GM20431 (cell line): ENCODE measurements around the gene ANKLE2.
"Not testable (repeated sequence)": the region's sequence is repeated elsewhere in the genome, so short reads cannot be mapped to it uniquely, and the experiment has no call there.

Experiments used
- in situ Hi-C: fragments of 300-500 bp; cut with MseI, MboI; formaldehyde crosslinking; loops from one replicate; pipeline ENCODE4 v1.15.0; 2020; ENCODE audit warnings: low sequenced_read_pairs; ENCODE audit not compliant: unreplicated experiment

Gene ANKLE2

DNA sequence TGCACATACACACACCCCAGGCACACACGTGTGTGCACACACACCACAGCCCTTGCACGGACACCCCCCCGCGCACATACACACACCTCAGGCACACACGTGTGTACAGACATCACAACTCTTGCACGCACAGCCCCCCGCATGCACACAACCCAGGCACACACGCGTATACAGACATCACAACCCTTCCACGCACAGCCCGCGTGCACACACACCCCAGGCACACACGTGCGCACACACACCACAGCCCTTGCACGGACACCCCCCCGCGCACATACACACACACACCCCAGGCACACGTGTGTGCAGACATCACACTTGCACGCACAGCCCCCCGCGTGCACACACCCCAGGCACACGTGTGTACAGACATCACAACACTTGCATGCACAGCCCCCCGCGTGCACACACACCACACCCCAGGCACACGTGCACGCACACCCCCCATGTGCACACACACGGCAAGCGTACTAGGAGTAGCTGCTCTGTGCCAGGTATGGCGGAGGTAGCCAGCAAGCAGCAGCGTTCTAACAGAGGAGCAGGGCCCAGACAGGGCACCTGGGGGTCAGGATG lies 18.2 kb upstream of the ANKLE2 start:
- in situ Hi-C loops = no loop called here

DNA sequence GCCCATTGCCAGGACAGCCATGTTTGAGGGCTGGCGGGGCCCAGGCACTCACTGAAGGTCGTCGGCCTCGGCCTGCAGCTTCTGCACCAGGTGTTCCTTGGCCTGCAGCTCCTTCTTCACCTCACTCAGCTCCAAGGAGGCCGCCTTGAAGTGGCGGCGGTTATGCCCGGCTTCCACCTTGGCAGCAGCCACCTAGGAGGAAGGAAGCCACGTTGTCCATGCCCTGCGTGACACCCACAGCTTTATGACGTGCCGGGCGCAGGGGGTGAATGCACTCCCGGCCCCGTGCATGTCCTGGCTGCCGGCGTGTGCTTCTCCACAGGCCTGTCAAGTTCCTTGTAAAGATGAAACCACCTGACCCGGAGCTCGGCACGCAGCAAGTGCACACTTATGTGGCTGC lies 16.0 kb upstream of the ANKLE2 start:
- in situ Hi-C loops = no loop called here

DNA sequence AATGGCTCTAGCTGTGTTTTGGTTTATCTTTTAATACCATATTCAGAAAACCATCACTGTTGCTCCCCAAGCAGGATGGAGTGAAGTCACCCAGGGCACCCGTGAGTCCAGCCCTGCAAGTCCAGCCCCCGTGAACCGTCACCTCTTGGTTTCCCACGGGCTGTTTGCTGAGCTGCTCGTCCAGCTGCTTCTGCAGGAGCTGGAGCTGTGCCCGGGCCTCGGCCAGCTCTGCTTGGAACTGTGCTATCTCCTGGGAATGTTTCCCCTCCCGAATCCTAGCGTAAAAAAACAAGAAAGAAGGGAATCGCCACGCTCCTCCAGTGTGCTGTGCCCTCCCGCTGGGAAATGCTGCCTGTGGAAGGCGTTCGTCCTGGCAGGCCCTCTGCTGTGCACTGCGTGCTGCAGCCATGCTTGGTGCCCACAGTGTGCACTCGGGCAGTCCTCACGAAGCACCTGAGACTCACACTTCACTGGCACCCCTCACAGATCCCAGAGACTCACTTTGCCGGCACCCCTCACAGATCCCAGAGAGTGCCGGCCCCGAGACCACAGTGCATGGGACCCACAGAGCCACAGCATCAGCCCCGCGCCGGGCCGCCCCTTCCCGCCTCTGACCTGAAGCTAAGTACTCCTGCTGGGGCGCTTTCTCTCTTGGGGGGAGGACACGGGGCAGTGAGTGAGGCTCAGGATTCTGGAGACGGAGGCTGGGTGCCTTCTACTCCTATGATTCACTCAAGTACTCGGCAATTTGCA lies 15.4 kb upstream of the ANKLE2 start:
- in situ Hi-C loops = no loop called here

DNA sequence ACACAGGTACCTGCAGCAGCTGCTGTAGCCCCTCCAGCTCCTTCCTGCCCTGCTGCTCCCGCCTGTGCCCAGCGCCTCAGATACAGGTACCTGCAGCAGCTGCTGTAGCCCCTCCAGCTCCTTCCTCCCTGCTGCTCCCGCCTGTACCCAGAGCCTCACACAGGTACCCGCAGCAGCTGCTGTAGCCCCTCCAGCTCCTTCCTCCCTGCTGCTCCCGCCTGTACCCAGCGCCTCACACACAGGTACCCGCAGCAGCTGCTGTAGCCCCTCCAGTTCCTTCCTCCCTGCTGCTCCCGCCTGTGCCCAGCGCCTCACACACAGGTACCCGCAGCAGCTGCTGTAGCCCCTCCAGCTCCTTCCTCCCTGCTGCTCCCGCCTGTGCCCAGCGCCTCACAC lies 14.6 kb upstream of the ANKLE2 start:
- in situ Hi-C loops = not testable (repeated sequence)

DNA sequence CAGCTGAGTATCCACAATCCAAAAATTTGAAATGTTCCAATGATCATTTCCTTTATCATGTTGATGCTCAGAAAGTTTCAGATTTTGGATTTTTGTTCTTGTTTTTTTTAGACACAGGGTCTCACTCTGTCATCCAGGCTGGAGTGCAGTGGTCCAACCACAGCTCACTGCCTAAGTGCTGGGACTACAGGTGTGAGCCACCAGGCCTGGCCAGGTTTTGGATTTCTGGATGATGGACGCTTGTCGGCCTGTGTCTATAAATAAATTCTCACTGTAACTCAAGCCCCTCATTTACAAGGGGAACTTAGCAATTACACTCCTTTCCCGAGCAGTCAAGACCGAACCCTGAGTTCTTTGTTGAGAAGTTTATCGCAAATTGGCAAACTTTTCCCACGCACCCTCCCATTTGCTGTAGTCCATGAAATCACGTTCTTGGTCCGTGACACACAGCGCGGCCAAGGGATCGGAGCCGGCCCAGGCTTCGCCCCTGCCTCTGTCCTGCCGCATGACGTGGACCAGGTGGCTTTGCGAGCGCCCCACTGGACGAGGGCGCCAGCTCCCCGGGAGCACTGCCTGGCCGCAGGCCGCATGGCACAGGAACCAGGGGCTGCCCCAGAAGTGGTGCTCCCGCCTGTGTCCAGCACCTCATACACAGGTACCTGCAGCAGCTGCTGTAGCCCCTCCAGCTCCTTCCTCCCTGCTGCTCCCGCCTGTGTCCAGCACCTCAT lies 14.0 kb upstream of the ANKLE2 start:
- in situ Hi-C loops = no loop called here

DNA sequence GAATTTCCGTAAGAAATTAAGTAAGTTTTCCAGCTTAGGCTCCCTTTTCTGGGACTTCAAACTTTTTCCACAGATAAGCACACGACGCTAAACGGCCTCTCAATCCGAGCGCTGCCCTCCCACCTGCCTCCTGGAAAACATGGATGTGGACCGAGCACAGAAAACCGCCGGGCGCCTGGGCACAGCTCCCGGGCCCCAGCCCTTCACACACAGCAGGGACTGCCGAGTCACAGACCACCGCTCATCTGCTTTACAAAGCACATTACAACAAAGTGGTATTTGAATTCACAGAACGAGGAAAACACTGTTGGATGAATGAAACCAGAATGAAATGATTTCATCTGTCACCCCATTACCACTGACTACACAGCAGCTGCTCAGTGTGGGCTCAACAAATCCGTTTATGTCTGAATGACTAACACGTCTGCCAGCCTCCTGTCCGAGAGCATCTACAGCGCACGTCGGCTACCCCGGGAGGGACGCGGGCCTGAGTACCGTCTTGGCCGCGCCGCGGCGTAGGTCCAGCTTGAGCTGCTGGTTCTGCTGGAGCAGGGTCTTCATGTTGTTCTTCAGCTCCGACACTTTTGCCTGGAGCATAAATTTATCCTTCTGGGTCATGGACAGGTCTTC lies 13.1 kb upstream of the ANKLE2 start:
- in situ Hi-C loops = no loop called here

DNA sequence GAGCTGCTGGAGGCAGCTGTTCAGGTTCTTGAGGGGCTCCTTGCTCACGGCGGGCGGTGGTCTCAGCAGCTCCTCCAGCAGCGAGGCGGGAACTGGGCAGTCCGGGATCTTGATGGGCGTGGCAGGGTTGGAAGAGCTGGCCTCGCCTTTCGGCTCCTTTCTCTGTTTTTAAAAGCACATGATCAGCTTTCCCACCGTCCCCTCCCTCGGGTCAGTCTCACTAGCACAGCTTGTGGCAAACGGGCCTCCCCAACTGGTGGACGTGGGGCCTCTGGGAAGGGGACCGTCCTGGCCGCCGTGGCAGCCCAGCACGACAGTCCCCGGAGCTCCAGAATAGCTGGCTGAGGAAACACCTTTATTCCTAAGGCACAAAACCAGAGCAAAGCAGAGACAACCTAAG lies 12.5 kb upstream of the ANKLE2 start:
- in situ Hi-C loops = no loop called here

DNA sequence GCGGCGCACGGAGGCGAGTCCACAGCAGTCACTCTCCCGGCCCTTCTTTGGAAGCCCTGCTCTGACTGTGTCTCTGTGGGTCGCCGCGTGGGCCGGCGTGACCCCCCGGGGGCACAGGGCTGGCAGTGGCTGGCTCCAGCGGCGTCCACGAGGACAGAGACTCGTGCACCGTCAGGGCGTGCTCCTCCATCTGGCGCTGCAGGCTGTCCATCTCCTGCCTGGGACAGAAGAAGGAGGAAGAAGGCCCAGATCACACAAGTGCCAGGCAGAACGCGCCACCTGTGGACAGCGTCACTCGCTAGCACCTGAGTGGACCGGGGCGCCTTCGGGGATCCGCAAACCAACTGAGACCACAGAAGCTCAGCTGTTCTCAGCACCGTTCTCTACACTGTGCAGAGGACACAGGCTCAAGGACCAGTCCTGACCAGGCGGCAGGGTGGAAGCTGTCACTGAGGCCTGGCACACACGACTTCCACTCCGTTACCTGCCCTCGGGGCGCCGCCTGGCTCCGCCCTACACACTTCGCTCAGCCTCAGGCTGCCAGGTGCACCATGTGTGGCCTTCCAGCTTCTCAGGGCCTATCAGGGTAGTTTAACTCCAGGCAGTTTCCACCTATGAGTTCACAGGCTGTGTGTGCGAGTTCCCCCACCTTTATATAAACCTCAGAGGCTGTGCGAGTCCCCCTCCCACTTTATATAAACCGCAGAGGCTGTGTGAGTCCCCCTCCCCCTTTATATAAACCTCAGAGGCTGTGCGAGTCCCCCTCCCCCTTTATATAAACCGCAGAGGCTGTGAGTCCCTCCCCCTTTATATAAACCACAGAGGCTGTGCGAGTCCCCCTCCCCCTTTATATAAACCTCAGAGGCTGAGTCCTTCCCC lies 11.7 kb upstream of the ANKLE2 start:
- in situ Hi-C loops = no loop called here

DNA sequence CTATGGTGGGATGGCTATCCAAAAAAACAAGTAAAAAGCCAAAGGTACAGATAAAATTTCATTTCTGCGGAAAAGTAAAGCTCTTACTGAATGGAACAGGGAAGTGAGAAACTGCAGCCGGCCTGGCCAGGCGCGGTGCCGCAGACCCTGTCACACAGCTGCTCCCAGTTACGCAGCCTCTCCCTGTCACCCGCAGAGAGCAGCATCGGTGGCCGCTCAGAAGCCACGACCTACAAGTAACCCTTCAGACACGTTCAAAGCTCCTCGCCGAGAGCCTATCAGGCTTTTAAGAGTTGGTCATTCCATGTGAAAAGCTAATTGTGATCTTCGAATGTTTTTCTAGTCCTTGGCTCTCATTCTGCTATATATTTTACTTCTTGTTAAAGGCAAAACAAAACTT lies 11.0 kb upstream of the ANKLE2 start:
- in situ Hi-C loops = no loop called here

DNA sequence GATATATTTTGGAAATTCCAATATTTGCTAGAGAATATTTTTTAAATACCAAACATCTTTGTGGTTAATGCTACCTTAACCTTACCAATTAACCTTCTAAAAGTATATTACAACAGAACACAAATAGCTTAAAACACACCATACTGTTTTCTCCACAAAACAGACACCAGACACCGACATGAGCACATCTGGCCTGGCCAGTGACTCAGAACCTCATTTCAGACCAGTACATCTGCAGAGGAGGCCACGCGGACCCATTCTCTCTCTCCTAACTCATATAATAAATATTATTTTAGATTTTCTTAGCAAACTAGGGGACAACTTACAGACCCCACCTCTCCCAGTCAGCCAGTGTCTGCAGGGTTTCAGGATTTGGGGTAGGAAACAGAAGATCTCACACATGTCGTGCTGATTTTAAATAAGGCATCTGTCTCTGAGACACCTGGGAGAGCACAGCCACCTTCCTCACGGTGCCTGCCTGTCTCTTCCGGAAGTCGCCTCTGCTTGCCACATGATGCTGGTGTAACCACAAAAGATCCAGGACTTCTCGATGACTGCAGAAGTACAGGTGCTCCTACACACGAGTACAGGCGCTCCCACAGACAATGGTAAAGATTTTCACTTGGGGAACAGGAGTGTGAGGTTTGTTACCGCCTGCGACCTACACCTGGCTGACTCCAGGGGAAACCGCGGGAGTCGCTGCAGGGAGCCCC lies 9.7 kb upstream of the ANKLE2 start:
- in situ Hi-C loops = no loop called here

DNA sequence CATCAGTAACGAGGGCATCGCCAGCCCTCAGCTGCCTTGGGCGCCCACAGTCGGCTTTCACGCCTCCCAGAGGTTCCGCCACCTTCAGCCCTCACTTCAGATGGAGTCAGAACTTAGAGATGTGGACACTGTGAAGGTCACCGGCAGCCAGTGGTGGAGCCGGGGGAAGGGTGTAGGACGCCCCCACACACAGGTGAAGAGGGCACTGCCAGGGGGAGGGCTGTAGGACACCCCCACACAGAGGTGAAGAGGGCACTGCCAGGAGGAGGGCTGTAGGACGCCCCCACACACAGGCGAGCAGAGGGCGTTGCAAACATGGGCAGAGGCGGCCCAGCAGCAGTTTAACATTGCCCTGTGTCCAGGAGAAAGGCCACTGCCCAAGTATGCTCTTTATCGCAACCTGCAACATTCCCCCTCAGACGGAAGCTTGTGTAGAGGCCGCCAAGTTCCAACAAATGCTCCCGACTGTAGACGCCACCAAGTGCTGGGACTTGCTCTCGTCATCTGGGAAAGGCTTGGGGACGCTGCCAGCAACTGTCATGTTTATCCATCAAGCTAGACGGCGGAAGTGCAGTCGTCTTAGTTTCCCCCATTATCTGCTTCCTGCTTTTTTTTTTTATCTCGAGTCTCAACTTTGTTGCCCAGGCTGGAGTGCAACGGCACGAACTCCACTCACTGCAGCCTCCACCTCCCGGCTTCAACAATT lies 4.9 kb upstream of the ANKLE2 start:
- in situ Hi-C loops = no loop called here

DNA sequence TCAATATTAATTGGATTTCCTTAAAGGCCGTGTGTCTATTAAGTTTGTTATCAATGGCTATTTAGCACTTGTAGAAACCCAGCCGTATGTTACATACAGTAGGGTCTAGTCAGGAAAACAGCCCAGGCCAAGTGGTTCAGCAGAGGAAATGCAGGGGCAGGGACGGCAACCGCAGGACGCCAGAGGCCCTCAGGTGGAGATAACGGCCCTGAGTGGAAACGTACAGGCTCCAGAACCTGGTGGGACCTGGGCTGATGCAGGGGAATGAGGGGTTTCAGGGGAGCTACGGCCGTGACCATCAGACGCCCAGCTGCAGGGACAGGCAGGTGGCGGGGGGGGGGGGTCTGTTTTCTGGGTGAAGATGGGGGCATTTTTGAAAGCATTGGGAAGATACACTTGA lies 3.7 kb upstream of the ANKLE2 start:
- in situ Hi-C loops = no loop called here

DNA sequence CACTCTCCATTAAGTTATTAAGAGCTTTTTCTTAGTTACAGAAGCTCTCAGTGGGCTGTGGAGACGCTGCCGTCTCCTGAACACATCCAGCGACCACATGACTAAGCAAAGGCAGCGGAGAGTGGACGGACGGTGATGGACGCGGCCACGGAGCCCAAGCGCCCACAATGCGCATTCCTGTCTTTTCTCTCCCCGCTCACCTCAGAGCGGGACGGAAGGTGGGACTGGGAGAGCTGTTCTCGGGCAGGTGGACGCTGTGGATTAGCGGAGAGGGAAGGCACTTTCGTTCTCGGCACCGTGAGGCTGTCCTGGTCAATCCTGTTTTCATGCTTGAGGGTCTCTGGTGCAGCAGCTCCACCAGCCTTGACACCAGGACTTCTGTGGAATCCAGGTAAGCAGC lies 2.6 kb upstream of the ANKLE2 start:
- in situ Hi-C loops = no loop called here

DNA sequence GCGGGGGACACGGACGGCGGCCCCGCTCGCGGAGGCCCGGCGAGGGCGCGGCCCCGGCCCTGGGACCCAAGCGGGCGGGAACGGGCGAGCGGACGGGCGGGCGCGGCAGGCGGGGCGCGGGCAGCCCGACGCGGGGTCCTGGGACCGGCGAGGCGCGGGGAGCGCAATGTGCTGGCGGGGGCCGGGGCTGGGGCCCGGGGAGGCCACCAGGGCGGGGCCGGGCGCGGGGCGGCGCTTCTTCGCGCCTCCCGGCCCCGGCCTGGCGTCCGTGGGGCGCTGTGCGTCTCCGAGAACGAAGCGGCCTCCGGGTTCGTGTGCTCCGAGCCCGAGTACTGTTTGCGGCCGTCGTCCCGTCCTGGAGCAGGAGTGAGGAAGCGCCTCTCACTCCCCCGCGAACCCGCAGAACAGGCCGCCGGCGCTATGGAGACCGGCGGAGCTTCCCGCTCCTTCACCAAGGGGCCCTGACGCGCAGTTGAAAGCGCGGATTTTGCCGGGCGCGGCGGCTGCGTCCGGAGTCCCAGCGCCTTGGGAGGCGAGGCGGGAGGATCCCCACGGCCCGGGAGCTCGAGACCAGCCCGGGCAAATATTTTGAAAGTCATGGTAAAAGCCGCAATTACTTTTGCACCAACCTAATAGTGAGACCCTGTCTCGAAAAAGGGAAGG lies 420 bp upstream of the ANKLE2 start:
- in situ Hi-C loops = no loop called here

DNA sequence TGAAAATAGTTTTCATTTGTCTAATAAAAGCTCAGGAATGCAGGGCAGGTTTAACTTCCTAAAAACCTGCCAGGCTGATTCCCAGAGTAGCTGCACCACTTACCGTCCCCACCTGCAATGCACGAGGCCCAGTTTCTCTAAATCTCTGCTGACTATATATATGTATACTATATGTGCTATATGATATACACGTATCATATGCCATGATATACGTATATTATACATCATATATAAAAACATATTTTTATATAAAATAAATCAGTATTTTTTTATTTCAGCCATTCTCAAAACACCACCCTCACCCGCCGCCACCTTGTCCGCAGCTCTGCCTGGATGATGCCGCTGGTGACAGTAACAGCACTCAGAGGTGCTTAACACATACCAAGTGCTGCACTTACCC lies 2.3 kb downstream of the ANKLE2 start:
- in situ Hi-C loops = no loop called here

DNA sequence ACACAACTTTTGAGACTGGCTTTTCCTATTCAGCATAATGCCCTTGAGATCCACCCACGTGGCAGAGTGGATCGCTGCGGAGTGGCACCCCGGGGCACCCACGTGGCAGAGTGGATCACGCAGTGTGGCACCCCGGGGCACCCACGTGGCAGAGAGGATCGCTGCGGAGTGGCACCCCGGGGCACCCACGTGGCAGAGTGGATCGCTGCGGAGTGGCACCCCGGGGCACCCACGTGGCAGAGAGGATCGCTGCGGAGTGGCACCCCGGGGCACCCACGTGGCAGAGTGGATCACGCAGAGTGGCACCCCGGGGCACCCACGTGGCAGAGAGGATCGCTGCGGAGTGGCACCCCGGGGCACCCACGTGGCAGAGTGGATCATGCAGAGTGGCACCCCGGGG lies 2.8 kb downstream of the ANKLE2 start:
- in situ Hi-C loops = not testable (repeated sequence)

DNA sequence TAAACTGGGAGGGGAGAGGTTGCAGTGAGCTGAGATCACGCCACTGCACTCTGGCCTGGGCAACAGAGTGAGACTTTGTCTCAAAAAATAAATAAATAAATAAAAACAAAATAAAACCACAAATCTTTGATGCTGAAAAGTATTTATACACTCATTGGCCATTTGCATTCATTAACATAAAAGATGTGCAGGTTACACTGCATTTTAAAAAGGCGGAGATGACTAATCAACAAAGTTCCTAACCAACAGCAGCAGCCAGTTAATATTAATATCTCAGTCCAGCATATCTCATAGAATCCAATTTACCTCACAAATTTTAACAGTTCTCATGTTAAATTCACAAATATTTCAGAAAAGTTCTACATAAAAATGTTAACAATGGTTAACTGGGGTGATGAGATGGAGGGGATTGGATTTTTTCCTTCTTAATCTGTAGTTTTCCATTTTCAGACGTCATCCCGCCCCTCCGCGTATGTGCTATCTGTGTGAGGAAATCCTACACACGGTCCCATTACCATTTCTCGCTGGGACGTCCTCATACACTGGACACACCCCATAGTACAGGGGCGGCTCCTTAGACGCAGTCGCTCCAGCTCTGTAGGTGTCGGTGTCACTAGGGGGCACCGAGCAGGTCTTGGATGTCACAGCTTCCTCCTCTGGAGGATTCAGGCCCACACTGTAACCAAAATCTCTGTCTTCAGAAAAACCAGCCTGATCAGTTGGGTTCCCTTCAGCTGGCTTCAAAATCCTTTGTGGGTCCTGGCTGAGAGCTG lies 7.3 kb downstream of the ANKLE2 start:
- in situ Hi-C loops = no loop called here

DNA sequence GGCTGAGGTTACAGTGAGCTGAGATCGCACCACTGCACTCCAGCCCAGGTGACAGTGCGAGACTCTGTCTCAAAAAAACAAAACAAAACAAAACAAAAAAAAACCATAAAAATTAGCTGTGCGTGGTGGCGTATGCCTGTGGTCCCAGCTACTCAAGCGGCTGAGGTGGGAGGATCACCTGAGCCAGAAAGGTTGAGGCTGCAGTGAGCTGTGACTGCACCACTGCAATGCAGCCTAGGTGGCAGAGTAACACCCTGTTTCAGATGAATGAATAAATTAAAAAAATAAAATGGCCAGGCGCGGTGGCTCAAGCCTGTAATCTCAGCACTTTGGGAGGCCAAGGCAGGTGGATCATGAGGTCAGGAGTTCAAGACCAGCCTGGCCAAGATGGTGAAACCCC lies 8.0 kb downstream of the ANKLE2 start:
- in situ Hi-C loops = not testable (repeated sequence)
